Measurements from ENCODE around the gene AUNIP.

Gene AUNIP

GRCh38 chr1:25867210-25867991 is 8.1 kb upstream of the AUNIP start:
- in situ Hi-C loops (cut with HindIII; ENCODE audit: low sequenced_read_pairs), result no loop called here
- TF ChIP-seq CTCF (IDR thresholded peaks at IDR 0.05; ENCODE audit: low read depth, low read length), result no peak
- no peak for DNase-seq (ENCODE audit: low read depth, low spot score)
- no peak overlapping the region for H3K4me3 ChIP-seq (ENCODE audit: low read depth, low read length)

- no peak for DNase-seq (ENCODE audit: low read depth, low spot score)
- H3K4me3 ChIP-seq (ENCODE audit: low read depth, low read length), result no peak overlapping the region
- in situ Hi-C loops (cut with HindIII; ENCODE audit: low sequenced_read_pairs), result no loop called here
- TF ChIP-seq CTCF (IDR thresholded peaks at IDR 0.05; ENCODE audit: low read depth, low read length), result no peak
Observed at GRCh38 chr1:25866288-25866687, 7.0 kb upstream of the AUNIP start.

GRCh38 chr1:25864434-25864833 is 5.2 kb upstream of the AUNIP start:
- in situ Hi-C loops (cut with HindIII; ENCODE audit: low sequenced_read_pairs), result no loop called here

GRCh38 chr1:25863486-25864262 is 4.4 kb upstream of the AUNIP start:
- no peak overlapping the region for H3K4me3 ChIP-seq (ENCODE audit: low read depth, low read length)
- TF ChIP-seq CTCF (IDR thresholded peaks at IDR 0.05; ENCODE audit: low read depth, low read length), result no peak
- in situ Hi-C loops (cut with HindIII; ENCODE audit: low sequenced_read_pairs), result no loop called here
- DNase-seq (ENCODE audit: low read depth, low spot score), result no peak

More at GRCh38 chr1:25864434-25864833, 5.2 kb upstream of the AUNIP start:
- DNase-seq (ENCODE audit: low read depth, low spot score), result no peak
- no peak for TF ChIP-seq CTCF (IDR thresholded peaks at IDR 0.05; ENCODE audit: low read depth, low read length)
- no peak overlapping the region for H3K4me3 ChIP-seq (ENCODE audit: low read depth, low read length)

- no peak overlapping the region for H3K4me3 ChIP-seq (ENCODE audit: low read depth, low read length)
- no peak for TF ChIP-seq CTCF (IDR thresholded peaks at IDR 0.05; ENCODE audit: low read depth, low read length)
- in situ Hi-C loops (cut with HindIII; ENCODE audit: low sequenced_read_pairs), result no loop called here
- no peak for DNase-seq (ENCODE audit: low read depth, low spot score)
Observed at GRCh38 chr1:25862785-25863485, 3.7 kb upstream of the AUNIP start.
